A673 (cell line): ENCODE results near the gene MLLT11.

Source experiments
- CTCF ChIP-seq: fragments of 300-800, 200-600 bp; sonication (generic); conservative IDR thresholded peaks from 2 replicates; pipeline ENCODE4 v1.5.1; 2017; ENCODE audit warnings: low read depth, mild to moderate bottlenecking, antibody characterized with exemption, low read length, moderate library complexity, mixed read lengths
- EZH2 ChIP-seq: fragments of 200-600 bp; sonication (generic); IDR thresholded peaks from 2 replicates; pipeline ENCODE4 v1.6.1; 2017; ENCODE audit warnings: borderline replicate concordance, low read depth, mild to moderate bottlenecking, mixed read lengths, antibody characterized with exemption, low read length; ENCODE audit not compliant: poor library complexity, severe bottlenecking

- TF ChIP-seq EZH2 (no peak), CTCF (no peak)
Measured at GRCh38 chr1:151048645-151049032, 11.6 kb upstream of the MLLT11 start.
